Heart left ventricle (tissue), 16 donors: ENCODE results near the gene PLCG2. TPM values are rescaled to one million over a fixed set of nuclear protein-coding genes. Genes with fewer than 3 reads are reported as not detected.

ENCODE experiments used
- ATAC-seq, 4 donors: fragments of 200-7000 bp; cut with Tn5 transposase; one replicate each; pipeline ENCODE4 v1.9.1; 2020 to 2022; ENCODE audit warnings: moderate library complexity in 4 of 4, mild to moderate bottlenecking in 3 of 4, moderate number of reproducible peaks in 1 of 4
- DNase-seq, 5 donors: peaks; one replicate each; pipeline ENCODE4 v3.0.0-alpha.2; 2020
- H3K27ac ChIP-seq, 12 donors: fragments of 200-600 bp; sonication (generic) in 4 of 12; one replicate each; pipeline versions ENCODE4 v1.5.0 to v1.8.0; 2016 to 2022; ENCODE audit warnings: mild to moderate bottlenecking in 2 of 12
- H3K27me3 ChIP-seq, 9 donors: fragments of 200-600 bp; sonication (generic) in 2 of 9; one replicate each; pipeline versions ENCODE4 v1.5.1 to v1.8.0; 2016 to 2022; ENCODE audit warnings: mild to moderate bottlenecking in 3 of 9
- H3K36me3 ChIP-seq, 9 donors: fragments of 200-600 bp; sonication (generic) in 2 of 9; one replicate each; pipeline versions ENCODE4 v1.5.0 to v1.8.0; 2018 to 2022; ENCODE audit warnings: mild to moderate bottlenecking in 2 of 9
- H3K4me1 ChIP-seq, 12 donors: fragments of 200-600 bp; sonication (generic) in 4 of 12; one replicate each; pipeline versions ENCODE4 v1.5.0 to v1.8.0; 2016 to 2022; ENCODE audit warnings: mild to moderate bottlenecking in 3 of 12
- H3K4me3 ChIP-seq, 12 donors: fragments of 200-600 bp; sonication (generic) in 4 of 12; one replicate each; pipeline versions ENCODE4 v1.5.0 to v1.8.0; 2017 to 2022; ENCODE audit warnings: mild to moderate bottlenecking in 9 of 12, moderate library complexity in 4 of 12
- H3K9me3 ChIP-seq, 12 donors: fragments of 200-600 bp; sonication (generic) in 4 of 12; one replicate each; pipeline versions ENCODE4 v1.5.0 to v1.8.0; 2016 to 2022; ENCODE audit warnings: mild to moderate bottlenecking in 1 of 12
- POLR2A ChIP-seq, 2 donors: fragments of 450-650 bp; IDR thresholded peaks; one replicate each; pipeline ENCODE4 v1.6.1; 2017; ENCODE audit warnings: antibody characterized with exemption in 2 of 2, mild to moderate bottlenecking in 2 of 2, moderate library complexity in 2 of 2
- WGBS, 4 donors: extraction: QIAGEN DNeasy Blood & Tissue Kit in 2 of 4; methylation state at CpG; one replicate each; pipeline versions ENCODE4 v1.1.5 to v1.1.7; 2013 to 2018; 5-methylcytosine and 5-hydroxymethylcytosine counted together
- intact Hi-C, 10 donors: fragments of 100-400 bp; cut with DNase I; formaldehyde crosslinking; loops; one replicate each; pipeline versions ENCODE4 v1.11.1 to v1.14.2; 2022
- polyA plus RNA-seq, 2 donors: library from polyadenylated mRNA; stranded (reverse); fragments of 200-250 nt; gene quantifications; one replicate each; pipeline ENCODE4 v1.2.3, GENCODE V29; 2013
- total RNA-seq, 9 donors: library from RNA; depleted of rRNA in 2 of 9; stranded (reverse); fragments of >200 nt in 2 of 9; fragmentation: NEBNext Ultra II Directional in 3 of 9; extraction: Animal tissue kit (Norgen Biotek cat#: 25700) in 3 of 9; gene quantifications; one replicate each; pipeline versions ENCODE4 v1.1.0 to v1.2.4, GENCODE V29; 2016 to 2023
- TF ChIP-seq, protein P1 (sequence below), 12 donors: fragments of 200-600 bp; sonication (generic) in 4 of 12; IDR thresholded peaks; one replicate each; pipeline versions ENCODE4 v1.5.0 to v1.8.0; 2018 to 2022; ENCODE audit warnings: antibody characterized with exemption in 12 of 12, mild to moderate bottlenecking in 5 of 12
- donor health status: ischemic (EF 13 %, LVEDD 7.1; RV severe dilation, severe dysfunction).
- donor health status: healthy with polysubstance abuse.
- donor health status: DM: no; HTN: yes; CAD: no.
- donor health status: DM: no; HTN: no; CAD: no.
- donor health status: ischemic (EF 25% LVEDD 6.9; RV normal size, moderate dysfunction).
- donor health status: ischemic (EF 25% LVEDD 5.7; RV mildly dilated, moderate dysfunction).
- donor health status: healthy.
- donor health status: DM: yes; HTN: yes; CAD: no.
- donor health status: ischemic (EF 35%, LVEDD 5.7; RV mildly dilated, moderate dysfunction).
- donor health status: nonischemic (EF 11% LVEDD 7.7; RV severe dilation, severe dysfunction).
- donor health status: DM: yes; HTN: yes; CAD: no.
- donor health status: PGD.
- donor health status: ischemic (EF 29% LVEDD 5.4; RV normal size, mild dysfunction).
- donor health status: nonischemic (EF 23%, LVEDD 6.1; RV moderate dilation, normal function).

Gene PLCG2
- total and polyA plus RNA-seq, 11 donors, result 2.0 to 35.4 (median 4.7) TPM

DNA sequence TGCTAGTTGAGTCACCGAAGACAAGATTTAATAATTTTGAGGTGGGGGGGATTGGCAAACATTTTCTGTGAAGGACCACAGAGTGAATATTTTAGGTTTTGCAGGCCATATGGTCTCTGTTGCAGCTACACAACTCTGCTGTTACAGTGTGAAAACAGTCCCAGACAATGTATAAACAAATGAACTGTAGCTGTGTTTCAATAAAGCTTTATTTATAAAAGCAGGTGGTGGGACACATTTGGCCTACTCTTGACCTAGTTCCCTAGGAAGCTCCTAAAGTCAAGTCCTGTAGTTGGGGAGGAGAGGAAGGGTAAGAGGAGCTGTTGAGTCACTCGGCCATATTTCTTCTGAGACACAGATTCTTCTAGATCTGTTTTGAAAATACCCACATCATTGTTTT, 139.8 kb downstream of the PLCG2 start:
- Histone ChIP-seq H3K4me1 (no peaks in the 10 kb centered on the region), H3K27ac (no peak overlapping the region), H3K9me3 (no peaks in the 10 kb centered on the region), H3K36me3 (peaks cover 0 to 45% (median 2%) of the 10 kb centered on the region in 9 donors), H3K27me3 (no peaks in the 10 kb centered on the region), H3K4me3 (no peak overlapping the region)
- intact Hi-C loops, result no loop called here
- DNase-seq, result no peak
- ATAC-seq, result no peak
- whole genome bisulfite sequencing, 4 donors, result 86 to 96% (median 93%) methylated on average over 2 of the region's 2 CpGs
- no peak for TF ChIP-seq POLR2A (IDR thresholded peaks at IDR 0.05)
- TF ChIP-seq, protein P1, sequence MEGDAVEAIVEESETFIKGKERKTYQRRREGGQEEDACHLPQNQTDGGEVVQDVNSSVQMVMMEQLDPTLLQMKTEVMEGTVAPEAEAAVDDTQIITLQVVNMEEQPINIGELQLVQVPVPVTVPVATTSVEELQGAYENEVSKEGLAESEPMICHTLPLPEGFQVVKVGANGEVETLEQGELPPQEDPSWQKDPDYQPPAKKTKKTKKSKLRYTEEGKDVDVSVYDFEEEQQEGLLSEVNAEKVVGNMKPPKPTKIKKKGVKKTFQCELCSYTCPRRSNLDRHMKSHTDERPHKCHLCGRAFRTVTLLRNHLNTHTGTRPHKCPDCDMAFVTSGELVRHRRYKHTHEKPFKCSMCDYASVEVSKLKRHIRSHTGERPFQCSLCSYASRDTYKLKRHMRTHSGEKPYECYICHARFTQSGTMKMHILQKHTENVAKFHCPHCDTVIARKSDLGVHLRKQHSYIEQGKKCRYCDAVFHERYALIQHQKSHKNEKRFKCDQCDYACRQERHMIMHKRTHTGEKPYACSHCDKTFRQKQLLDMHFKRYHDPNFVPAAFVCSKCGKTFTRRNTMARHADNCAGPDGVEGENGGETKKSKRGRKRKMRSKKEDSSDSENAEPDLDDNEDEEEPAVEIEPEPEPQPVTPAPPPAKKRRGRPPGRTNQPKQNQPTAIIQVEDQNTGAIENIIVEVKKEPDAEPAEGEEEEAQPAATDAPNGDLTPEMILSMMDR (IDR thresholded peaks at IDR 0.05), result no peak

DNA sequence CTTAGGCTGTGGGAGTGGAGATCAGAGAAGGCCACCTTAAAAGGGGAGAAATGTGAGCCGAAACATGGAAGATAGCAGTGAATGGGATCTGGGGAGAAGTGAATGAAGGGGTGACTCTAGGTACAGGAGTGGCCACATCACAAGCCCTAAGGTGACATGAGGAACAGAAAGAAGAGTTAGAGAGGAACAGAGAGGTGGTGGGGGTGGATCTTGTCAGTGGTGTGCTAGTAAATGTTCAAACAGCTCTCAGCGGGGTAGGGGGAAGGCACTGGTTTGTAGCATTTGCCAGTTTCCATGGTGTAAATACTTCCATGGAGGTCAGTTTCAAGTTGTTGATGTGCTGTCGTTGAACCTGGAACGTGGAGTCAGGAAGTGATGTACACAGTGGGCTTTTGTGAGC, 141.4 kb downstream of the PLCG2 start:
- Histone ChIP-seq H3K9me3 (no peaks in the 10 kb centered on the region), H3K4me3 (no peak overlapping the region), H3K27ac (no peak overlapping the region), H3K4me1 (no peaks in the 10 kb centered on the region), H3K36me3 (peaks cover 0 to 48% (median 2%) of the 10 kb centered on the region in 9 donors), H3K27me3 (no peaks in the 10 kb centered on the region)
- ATAC-seq (no peak), DNase-seq (no peak)
- 82 to 95% (median 88%) methylated on average over 4 of the region's 4 CpGs for whole genome bisulfite sequencing, 4 donors
- TF ChIP-seq, protein P1 (IDR thresholded peaks at IDR 0.05), result no peak
- intact Hi-C loops, result no loop called here

DNA sequence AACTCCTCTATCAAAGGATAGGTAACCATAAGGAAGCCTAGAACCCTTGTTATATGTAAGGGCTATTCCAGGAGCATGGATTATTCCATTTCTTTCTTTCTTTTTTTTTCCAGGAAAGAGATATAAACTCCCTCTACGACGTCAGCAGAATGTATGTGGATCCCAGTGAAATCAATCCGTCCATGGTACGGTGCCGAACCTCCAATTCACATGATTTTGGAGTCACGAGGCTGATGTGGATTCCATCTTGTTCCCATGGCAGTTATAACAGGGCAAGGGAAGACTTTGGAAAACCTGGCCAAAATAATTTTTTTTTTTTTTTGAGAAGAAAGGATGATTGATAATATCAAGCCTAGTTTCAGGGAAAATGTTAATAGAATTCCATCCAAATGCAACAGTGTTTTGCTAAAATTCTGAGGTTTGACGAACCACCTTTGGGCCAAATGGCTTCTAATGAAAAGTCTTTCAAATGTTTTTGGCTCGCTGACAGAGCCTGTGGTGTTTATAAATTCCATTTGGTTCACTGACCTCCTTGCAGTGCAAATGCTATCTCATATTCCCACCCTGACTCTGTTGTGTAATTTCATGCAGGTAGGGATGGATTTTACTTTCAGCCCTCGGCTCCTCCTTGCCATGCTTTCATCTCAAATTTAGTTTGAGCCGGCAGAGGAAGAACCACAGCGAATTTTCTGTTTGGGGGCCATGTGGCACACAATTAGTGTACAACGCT, 142.2 kb downstream of the PLCG2 start:
- Histone ChIP-seq H3K9me3 (no peaks in the 10 kb centered on the region), H3K4me1 (no peaks in the 10 kb centered on the region), H3K27me3 (no peaks in the 10 kb centered on the region), H3K36me3 (peaks cover 0 to 48% (median 2%) of the 10 kb centered on the region in 9 donors), H3K4me3 (no peak overlapping the region), H3K27ac (no peak overlapping the region)
- ATAC-seq, result no peak
- DNase-seq, result no peak
- 77 to 83% (median 79%) methylated on average over 12 of the region's 12 CpGs for WGBS, 4 donors
- intact Hi-C loops, result no loop called here
- no peak for TF ChIP-seq POLR2A (IDR thresholded peaks at IDR 0.05)
- TF ChIP-seq, protein P1 (IDR thresholded peaks at IDR 0.05), result no peak

- 77 to 83% (median 81%) methylated on average over 5 of the region's 5 CpGs for WGBS, 4 donors
- Histone ChIP-seq H3K27ac (no peak overlapping the region), H3K27me3 (no peaks in the 10 kb centered on the region), H3K9me3 (no peaks in the 10 kb centered on the region), H3K4me3 (no peak overlapping the region), H3K36me3 (peaks cover 0 to 48% (median 2%) of the 10 kb centered on the region in 9 donors), H3K4me1 (no peaks in the 10 kb centered on the region)
- ATAC-seq (peak in 1 of 4 donors; percentile 62), DNase-seq (no peak)
- intact Hi-C loops, result no loop called here
- TF ChIP-seq, protein P1 (IDR thresholded peaks at IDR 0.05), result no peak
- no peak for TF ChIP-seq POLR2A (IDR thresholded peaks at IDR 0.05)
These were observed 142.9 kb downstream of the PLCG2 start for GRCh38 chr16:81921843-81922584.
